ENCODE results near the gene TKTL1.

GRCh38 chrX:154333837-154334271 is 38.3 kb downstream of the TKTL1 start:
- TF ChIP-seq CTCF (IDR thresholded peaks at IDR 0.05) (no peak), POLR2A (IDR thresholded peaks at IDR 0.05) (no peak)
